ENCODE data around the gene NRROS.

DNA sequence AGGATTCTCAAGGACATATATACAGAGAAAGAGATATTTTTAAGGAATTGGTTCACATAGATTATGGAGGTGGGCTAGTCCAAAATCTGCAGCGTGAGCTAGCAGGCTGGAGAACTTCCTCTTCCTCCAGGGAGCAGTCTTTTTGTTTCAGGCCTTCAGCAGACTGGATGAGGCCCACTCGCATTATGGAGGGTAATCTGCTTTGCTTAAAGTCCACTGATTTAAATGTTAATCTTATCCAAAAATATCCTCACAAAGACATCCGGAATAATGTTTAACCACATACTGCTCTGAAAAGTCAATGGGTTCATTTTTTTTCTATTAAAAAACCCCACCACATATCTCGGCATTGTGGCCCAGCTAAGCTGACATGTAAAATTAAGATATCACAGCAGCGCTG lies 22.2 kb upstream of the NRROS start:
- no peak for TF ChIP-seq POLR2A (IDR thresholded peaks at IDR 0.05)
- TF ChIP-seq, protein P1, sequence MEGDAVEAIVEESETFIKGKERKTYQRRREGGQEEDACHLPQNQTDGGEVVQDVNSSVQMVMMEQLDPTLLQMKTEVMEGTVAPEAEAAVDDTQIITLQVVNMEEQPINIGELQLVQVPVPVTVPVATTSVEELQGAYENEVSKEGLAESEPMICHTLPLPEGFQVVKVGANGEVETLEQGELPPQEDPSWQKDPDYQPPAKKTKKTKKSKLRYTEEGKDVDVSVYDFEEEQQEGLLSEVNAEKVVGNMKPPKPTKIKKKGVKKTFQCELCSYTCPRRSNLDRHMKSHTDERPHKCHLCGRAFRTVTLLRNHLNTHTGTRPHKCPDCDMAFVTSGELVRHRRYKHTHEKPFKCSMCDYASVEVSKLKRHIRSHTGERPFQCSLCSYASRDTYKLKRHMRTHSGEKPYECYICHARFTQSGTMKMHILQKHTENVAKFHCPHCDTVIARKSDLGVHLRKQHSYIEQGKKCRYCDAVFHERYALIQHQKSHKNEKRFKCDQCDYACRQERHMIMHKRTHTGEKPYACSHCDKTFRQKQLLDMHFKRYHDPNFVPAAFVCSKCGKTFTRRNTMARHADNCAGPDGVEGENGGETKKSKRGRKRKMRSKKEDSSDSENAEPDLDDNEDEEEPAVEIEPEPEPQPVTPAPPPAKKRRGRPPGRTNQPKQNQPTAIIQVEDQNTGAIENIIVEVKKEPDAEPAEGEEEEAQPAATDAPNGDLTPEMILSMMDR (IDR thresholded peaks at IDR 0.05) = no peak

Data from adrenal gland (tissue), 5 donors.